ENCODE results near the gene ZCCHC14.

DNA sequence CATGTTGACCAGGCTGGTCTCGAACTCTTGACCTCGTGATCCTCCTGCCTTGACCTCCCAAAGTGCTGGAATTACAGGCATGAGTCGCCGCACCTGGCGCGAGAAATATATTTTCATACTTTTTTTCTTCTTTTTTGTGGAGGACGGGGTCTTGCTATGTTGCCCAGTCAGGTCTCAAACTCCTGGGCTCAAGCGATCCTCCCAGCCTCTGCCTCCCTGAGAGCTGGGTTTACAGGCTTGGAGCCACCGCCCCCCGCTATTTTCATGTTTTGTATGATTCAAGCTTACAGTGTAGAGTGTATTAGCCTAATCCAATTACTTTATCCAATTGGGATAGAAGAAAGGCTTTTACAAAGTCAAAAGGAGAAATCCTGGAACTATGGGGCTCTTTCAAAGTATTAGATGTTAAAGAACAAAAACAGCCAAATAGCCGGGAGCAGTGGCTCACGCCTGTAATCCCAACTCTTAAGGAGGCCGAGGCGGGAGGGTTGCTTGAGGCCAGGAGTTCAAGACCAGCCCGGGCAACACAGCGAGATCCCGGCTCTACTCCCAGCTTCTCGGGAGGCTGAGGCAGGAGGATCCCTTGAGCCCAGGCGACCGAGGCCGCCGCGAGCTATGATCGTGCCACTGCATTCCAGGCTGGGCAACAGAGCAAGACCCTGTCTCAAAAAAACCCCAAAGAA, 102.0 kb downstream of the ZCCHC14 start:
- TF ChIP-seq, protein P1, sequence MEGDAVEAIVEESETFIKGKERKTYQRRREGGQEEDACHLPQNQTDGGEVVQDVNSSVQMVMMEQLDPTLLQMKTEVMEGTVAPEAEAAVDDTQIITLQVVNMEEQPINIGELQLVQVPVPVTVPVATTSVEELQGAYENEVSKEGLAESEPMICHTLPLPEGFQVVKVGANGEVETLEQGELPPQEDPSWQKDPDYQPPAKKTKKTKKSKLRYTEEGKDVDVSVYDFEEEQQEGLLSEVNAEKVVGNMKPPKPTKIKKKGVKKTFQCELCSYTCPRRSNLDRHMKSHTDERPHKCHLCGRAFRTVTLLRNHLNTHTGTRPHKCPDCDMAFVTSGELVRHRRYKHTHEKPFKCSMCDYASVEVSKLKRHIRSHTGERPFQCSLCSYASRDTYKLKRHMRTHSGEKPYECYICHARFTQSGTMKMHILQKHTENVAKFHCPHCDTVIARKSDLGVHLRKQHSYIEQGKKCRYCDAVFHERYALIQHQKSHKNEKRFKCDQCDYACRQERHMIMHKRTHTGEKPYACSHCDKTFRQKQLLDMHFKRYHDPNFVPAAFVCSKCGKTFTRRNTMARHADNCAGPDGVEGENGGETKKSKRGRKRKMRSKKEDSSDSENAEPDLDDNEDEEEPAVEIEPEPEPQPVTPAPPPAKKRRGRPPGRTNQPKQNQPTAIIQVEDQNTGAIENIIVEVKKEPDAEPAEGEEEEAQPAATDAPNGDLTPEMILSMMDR (IDR thresholded peaks at IDR 0.05 in 2 of 3, conservative IDR thresholded peaks at IDR 0.05 in 1 of 3; ENCODE audit: control insufficient read depth in 2 of 3, extremely low read depth in 1 of 3, insufficient read depth in 1 of 3, low read depth in 3 of 3, low read length in 3 of 3), result no peak
- TF ChIP-seq RFX5 (IDR thresholded peaks at IDR 0.05; ENCODE audit: low read depth, low read length), result no peak
- TF ChIP-seq NFIC (IDR thresholded peaks at IDR 0.05; ENCODE audit: low read depth, low read length), result no peak
- TF ChIP-seq POLR2A (IDR thresholded peaks at IDR 0.05; ENCODE audit: low read depth, low read length), result no peak
